Heart right ventricle (tissue), 16 donors: Measurements from ENCODE around the gene ROBO1. TPM values are rescaled to one million over a fixed set of nuclear protein-coding genes. Genes with fewer than 3 reads are reported as not detected.

ENCODE experiments used
- ATAC-seq, 8 donors: fragments of 200-7000 bp; cut with Tn5 transposase; one replicate each; pipeline ENCODE4 v1.9.1; 2020; ENCODE audit warnings: mild to moderate bottlenecking in 8 of 8, moderate library complexity in 8 of 8, moderate number of reproducible peaks in 1 of 8
- DNase-seq, 2 donors: peaks; one replicate each; pipeline ENCODE4 v3.0.0-alpha.2; 2020
- H3K27ac ChIP-seq, 10 donors: fragments of 200-600 bp; sonication (generic) in 2 of 10; one replicate each; pipeline versions ENCODE4 v1.5.0 to v1.8.0; 2020 to 2022; ENCODE audit warnings: mild to moderate bottlenecking in 3 of 10
- H3K27me3 ChIP-seq, 7 donors: fragments of 200-600 bp; one replicate each; pipeline ENCODE4 v1.8.0; 2021 to 2022; ENCODE audit warnings: mild to moderate bottlenecking in 2 of 7
- H3K36me3 ChIP-seq, 9 donors: fragments of 200-600 bp; sonication (generic) in 1 of 9; one replicate each; pipeline versions ENCODE4 v1.5.0 to v1.8.0; 2020 to 2022; ENCODE audit warnings: mild to moderate bottlenecking in 2 of 9
- H3K4me1 ChIP-seq, 9 donors: fragments of 200-600 bp; sonication (generic) in 1 of 9; one replicate each; pipeline versions ENCODE4 v1.5.0 to v1.8.0; 2020 to 2022; ENCODE audit warnings: mild to moderate bottlenecking in 4 of 9
- H3K4me3 ChIP-seq, 10 donors: fragments of 200-600 bp; sonication (generic) in 2 of 10; one replicate each; pipeline versions ENCODE4 v1.5.0 to v1.8.0; 2020 to 2022; ENCODE audit warnings: mild to moderate bottlenecking in 7 of 10, moderate library complexity in 2 of 10
- H3K9me3 ChIP-seq, 11 donors: fragments of 200-600 bp in 10 of 11; sonication (generic) in 2 of 11; one replicate each; pipeline versions ENCODE4 v1.5.0 to v1.8.0; 2013 to 2022; ENCODE audit warnings: mild to moderate bottlenecking in 2 of 11, control low read depth in 1 of 11, moderate library complexity in 1 of 11
- CTCF ChIP-seq, 9 donors: fragments of 200-600 bp; sonication (generic) in 2 of 9; IDR thresholded peaks; one replicate each; pipeline versions ENCODE4 v1.5.0 to v1.8.0; 2021 to 2022; ENCODE audit warnings: antibody characterized with exemption in 9 of 9, mild to moderate bottlenecking in 5 of 9, moderate library complexity in 1 of 9
- WGBS, 2 donors: extraction: QIAGEN DNeasy Blood & Tissue Kit; methylation state at CpG; one replicate each; pipeline ENCODE4 v1.1.7; 2013; ENCODE audit warnings: inconsistent platforms in 1 of 2; 5-methylcytosine and 5-hydroxymethylcytosine counted together
- intact Hi-C, 10 donors: fragments of 100-400 bp; cut with DNase I; formaldehyde crosslinking; loops; one replicate each; pipeline versions ENCODE4 v1.11.1 to v1.14.2; 2022
- polyA plus RNA-seq, 2 donors: library from polyadenylated mRNA; stranded (reverse); fragments of 200-250 nt; gene quantifications; one replicate each; pipeline ENCODE4 v1.2.3, GENCODE V29; 2013
- total RNA-seq, 10 donors: library from RNA; stranded (reverse); fragmentation: NEBNext Ultra II Directional in 3 of 10; extraction: Animal tissue kit (Norgen Biotek cat#: 25700) in 3 of 10; gene quantifications; one replicate each; pipeline versions ENCODE4 v1.2.1 to v1.2.4, GENCODE V29; 2021 to 2023
- donor health status: Arrhythmogenic right ventricular cardiomyopathy.
- donor health status: ischemic (EF 13 %, LVEDD 7.1; RV severe dilation, severe dysfunction).
- donor health status: healthy with polysubstance abuse.
- donor health status: DM: no; HTN: yes; CAD: no.
- donor health status: DM: no; HTN: no; CAD: no.
- donor health status: ischemic (EF 25% LVEDD 6.9; RV normal size, moderate dysfunction).
- donor health status: ischemic (EF 25% LVEDD 5.7; RV mildly dilated, moderate dysfunction).
- donor health status: healthy.
- donor health status: DM: yes; HTN: yes; CAD: no.
- donor health status: Ischemic cardiomyopathy.
- donor health status: ischemic (EF 35%, LVEDD 5.7; RV mildly dilated, moderate dysfunction).
- donor health status: nonischemic (EF 11% LVEDD 7.7; RV severe dilation, severe dysfunction).
- donor health status: DM: yes; HTN: yes; CAD: no.
- donor health status: PGD.
- donor health status: ischemic (EF 29% LVEDD 5.4; RV normal size, mild dysfunction).
- donor health status: nonischemic (EF 23%, LVEDD 6.1; RV moderate dilation, normal function).

The ROBO1 gene
- total and polyA plus RNA-seq, 12 donors = 2.8 to 13.9 (median 5.6) TPM

- Histone ChIP-seq H3K9me3 (no peaks in the 10 kb centered on the region), H3K4me1 (no peaks in the 10 kb centered on the region), H3K27ac (no peak overlapping the region), H3K4me3 (no peak overlapping the region), H3K27me3 (peaks cover 0 to 9% (median 0%) of the 10 kb centered on the region in 7 donors), H3K36me3 (no peaks in the 10 kb centered on the region)
- no peak for TF ChIP-seq CTCF (IDR thresholded peaks at IDR 0.05)
- WGBS, 2 donors = 93 to 97% methylated on average over 6 of the region's 6 CpGs
- intact Hi-C loops = loop anchor here in 5 of 10 donors (5.0 to 10.0 kb wide), 3 partner anchors 281 to 713 kb away; no protein-coding TSS in a partner anchor
- ATAC-seq = no peak
- DNase-seq = no peak
Observed at GRCh38 chr3:79367803-79368202, 400.0 kb downstream of the ROBO1 start.

- intact Hi-C loops = loop anchor here in 5 of 10 donors (5.0 to 10.0 kb wide), 3 partner anchors 280 to 712 kb away; no protein-coding TSS in a partner anchor
- Histone ChIP-seq H3K9me3 (no peaks in the 10 kb centered on the region), H3K4me1 (no peaks in the 10 kb centered on the region), H3K36me3 (no peaks in the 10 kb centered on the region), H3K4me3 (no peak overlapping the region), H3K27ac (no peak overlapping the region), H3K27me3 (peaks cover 0 to 16% (median 0%) of the 10 kb centered on the region in 7 donors)
- TF ChIP-seq CTCF (IDR thresholded peaks at IDR 0.05) = no peak
- DNase-seq = no peak
- no peak for ATAC-seq
Observed at GRCh38 chr3:79367066-79367465, 400.7 kb downstream of the ROBO1 start.

GRCh38 chr3:79366414-79366813 lies 401.4 kb downstream of the ROBO1 start:
- 49 to 63% methylated on average over 8 of the region's 8 CpGs for WGBS, 2 donors
- Histone ChIP-seq H3K4me3 (no peak overlapping the region), H3K36me3 (no peaks in the 10 kb centered on the region), H3K27ac (no peak overlapping the region), H3K9me3 (no peaks in the 10 kb centered on the region), H3K4me1 (no peaks in the 10 kb centered on the region), H3K27me3 (peaks cover 0 to 17% (median 0%) of the 10 kb centered on the region in 7 donors)
- intact Hi-C loops = loop anchor here in 5 of 10 donors (5.0 to 10.0 kb wide), 3 partner anchors 279 to 712 kb away; no protein-coding TSS in a partner anchor
- no peak for TF ChIP-seq CTCF (IDR thresholded peaks at IDR 0.05)
- no peak for DNase-seq
- no peak for ATAC-seq

- ATAC-seq = no peak
- H3K4me1 ChIP-seq = no peaks in the 10 kb centered on the region
- 83 to 87% methylated on average over 5 of the region's 5 CpGs for WGBS, 2 donors
- intact Hi-C loops = loop anchor here in 9 of 10 donors (5.0 to 10.0 kb wide), 5 partner anchors 277 to 710 kb away; no protein-coding TSS in a partner anchor
- no peak for DNase-seq
- no peak for TF ChIP-seq CTCF (IDR thresholded peaks at IDR 0.05)
- H3K36me3 ChIP-seq = no peaks in the 10 kb centered on the region
- no peak overlapping the region for H3K27ac ChIP-seq
- peaks cover 0 to 17% (median 0%) of the 10 kb centered on the region in 7 donors for H3K27me3 ChIP-seq
- no peaks in the 10 kb centered on the region for H3K9me3 ChIP-seq
- H3K4me3 ChIP-seq = no peak overlapping the region
Observed at GRCh38 chr3:79364784-79365183, 403.0 kb downstream of the ROBO1 start.
